ENCODE data around the gene TRIP13.

Gene TRIP13

DNA sequence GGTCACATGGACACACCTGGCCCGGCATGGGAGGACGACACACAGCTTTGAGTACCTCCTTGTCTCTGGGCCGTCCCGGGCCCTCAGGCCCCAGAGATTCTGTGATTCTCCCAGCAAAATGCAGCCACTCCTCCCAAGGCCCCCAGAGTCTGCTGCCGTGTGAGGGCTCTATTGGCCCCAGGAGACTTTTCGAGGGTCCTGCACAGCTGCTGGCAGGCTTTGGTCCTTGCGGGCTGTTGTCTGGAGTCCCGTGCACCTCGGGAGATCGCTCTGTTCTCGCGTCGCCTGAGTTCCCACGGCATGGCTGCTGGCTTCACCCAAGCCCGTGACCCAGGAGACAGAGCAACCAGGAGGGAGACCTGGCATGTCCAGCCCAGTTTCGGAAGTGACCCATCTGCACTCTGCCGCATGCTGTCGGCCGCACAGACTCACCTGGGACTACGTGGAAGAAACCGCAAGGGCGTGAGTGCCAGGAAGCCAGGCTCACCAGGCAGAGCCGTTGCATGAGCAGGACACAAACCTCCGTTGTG lies 69.1 kb downstream of the TRIP13 start:
- Histone ChIP-seq H3K9ac (ENCODE audit: low read length) (no peak overlapping the region), H2AFZ (ENCODE audit: low read length) (no peak overlapping the region)
- TF ChIP-seq EZH2 (optimal IDR thresholded peaks at IDR 0.05; ENCODE audit: low read depth, low read length) (no peak), EZH2phosphoT487 (IDR thresholded peaks at IDR 0.05; ENCODE audit: low read length) (no peak)
- TF ChIP-seq, protein P1, sequence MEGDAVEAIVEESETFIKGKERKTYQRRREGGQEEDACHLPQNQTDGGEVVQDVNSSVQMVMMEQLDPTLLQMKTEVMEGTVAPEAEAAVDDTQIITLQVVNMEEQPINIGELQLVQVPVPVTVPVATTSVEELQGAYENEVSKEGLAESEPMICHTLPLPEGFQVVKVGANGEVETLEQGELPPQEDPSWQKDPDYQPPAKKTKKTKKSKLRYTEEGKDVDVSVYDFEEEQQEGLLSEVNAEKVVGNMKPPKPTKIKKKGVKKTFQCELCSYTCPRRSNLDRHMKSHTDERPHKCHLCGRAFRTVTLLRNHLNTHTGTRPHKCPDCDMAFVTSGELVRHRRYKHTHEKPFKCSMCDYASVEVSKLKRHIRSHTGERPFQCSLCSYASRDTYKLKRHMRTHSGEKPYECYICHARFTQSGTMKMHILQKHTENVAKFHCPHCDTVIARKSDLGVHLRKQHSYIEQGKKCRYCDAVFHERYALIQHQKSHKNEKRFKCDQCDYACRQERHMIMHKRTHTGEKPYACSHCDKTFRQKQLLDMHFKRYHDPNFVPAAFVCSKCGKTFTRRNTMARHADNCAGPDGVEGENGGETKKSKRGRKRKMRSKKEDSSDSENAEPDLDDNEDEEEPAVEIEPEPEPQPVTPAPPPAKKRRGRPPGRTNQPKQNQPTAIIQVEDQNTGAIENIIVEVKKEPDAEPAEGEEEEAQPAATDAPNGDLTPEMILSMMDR (IDR thresholded peaks at IDR 0.05; ENCODE audit: low read length) = no peak

DNA sequence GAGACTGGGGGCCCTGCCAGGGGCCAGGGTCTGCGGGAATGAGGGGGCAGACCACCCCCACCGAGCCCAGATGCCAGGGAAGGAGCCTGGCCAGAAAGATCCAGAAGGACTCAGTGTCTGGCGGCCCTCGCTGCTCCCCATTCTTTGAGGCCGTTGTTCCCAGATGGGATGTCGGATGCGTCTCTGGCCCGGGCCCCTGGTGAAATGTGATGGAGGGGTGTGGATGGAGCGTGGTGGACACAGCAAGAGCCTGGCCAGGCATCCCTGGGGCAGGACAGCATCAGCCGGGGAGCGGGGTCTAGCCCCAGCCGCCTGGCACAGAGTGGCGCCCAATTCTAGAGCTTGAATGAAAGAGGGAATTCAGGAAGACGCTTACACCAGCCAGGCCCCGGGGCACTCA lies 69.7 kb downstream of the TRIP13 start:
- H3K4me1 ChIP-seq (ENCODE audit: low read length) = peaks cover 37% of the 10 kb centered on the region
- no peak for TF ChIP-seq EZH2 (optimal IDR thresholded peaks at IDR 0.05; ENCODE audit: low read depth, low read length)
- TF ChIP-seq EZH2phosphoT487 (IDR thresholded peaks at IDR 0.05; ENCODE audit: low read length) = no peak
- TF ChIP-seq, protein P1 (IDR thresholded peaks at IDR 0.05; ENCODE audit: low read length) = no peak
- H3K9ac ChIP-seq (ENCODE audit: low read length) = no peak overlapping the region
- peaks cover 26% of the 10 kb centered on the region; the same call in 1 of the 2 replicates for H3F3A ChIP-seq (ENCODE audit: insufficient read depth, low read length)
- H3K27ac ChIP-seq (ENCODE audit: low read length) = peak overlapping the region; percentile 93; the same call in 1 of the 2 replicates
- DNase-seq = no peak
- H2AFZ ChIP-seq (ENCODE audit: low read length) = no peak overlapping the region
- H3K27me3 ChIP-seq (replicated peaks; ENCODE audit: insufficient read depth, low read length) = peaks cover 22% of the 10 kb centered on the region
- H3K9me2 ChIP-seq (replicated peaks; ENCODE audit: insufficient read depth, low read length) = no peaks in the 10 kb centered on the region
- no peak overlapping the region for H3K4me3 ChIP-seq (ENCODE audit: low read length)
- no peaks in the 10 kb centered on the region for H3K36me3 ChIP-seq (replicated peaks; ENCODE audit: insufficient read depth, low read length)
- H4K20me1 ChIP-seq (ENCODE audit: insufficient read depth, low read length) = no peaks in the 10 kb centered on the region
- no peaks in the 10 kb centered on the region for H3K9me3 ChIP-seq (replicated peaks; ENCODE audit: insufficient read depth, low read length)
- H3K4me2 ChIP-seq (ENCODE audit: low read depth, low read length) = no peak overlapping the region
- no peaks in the 10 kb centered on the region for H3K79me2 ChIP-seq (ENCODE audit: low read length)

More for the DNA sequence above, 69.1 kb downstream of the TRIP13 start:
- Histone ChIP-seq H4K20me1 (ENCODE audit: insufficient read depth, low read length) (no peaks in the 10 kb centered on the region), H3K4me2 (ENCODE audit: low read depth, low read length) (no peak overlapping the region), H3K9me2 (replicated peaks; ENCODE audit: insufficient read depth, low read length) (no peaks in the 10 kb centered on the region), H3K27me3 (replicated peaks; ENCODE audit: insufficient read depth, low read length) (peaks cover 22% of the 10 kb centered on the region), H3K27ac (ENCODE audit: low read length) (no peak overlapping the region), H3K4me3 (ENCODE audit: low read length) (no peak overlapping the region), H3K36me3 (replicated peaks; ENCODE audit: insufficient read depth, low read length) (no peaks in the 10 kb centered on the region), H3K9me3 (replicated peaks; ENCODE audit: insufficient read depth, low read length) (no peaks in the 10 kb centered on the region), H3K79me2 (ENCODE audit: low read length) (no peaks in the 10 kb centered on the region), H3K4me1 (ENCODE audit: low read length) (peaks cover 42% of the 10 kb centered on the region), H3F3A (ENCODE audit: insufficient read depth, low read length) (peaks cover 26% of the 10 kb centered on the region; the same call in 1 of the 2 replicates)
- no peak for DNase-seq

DNA sequence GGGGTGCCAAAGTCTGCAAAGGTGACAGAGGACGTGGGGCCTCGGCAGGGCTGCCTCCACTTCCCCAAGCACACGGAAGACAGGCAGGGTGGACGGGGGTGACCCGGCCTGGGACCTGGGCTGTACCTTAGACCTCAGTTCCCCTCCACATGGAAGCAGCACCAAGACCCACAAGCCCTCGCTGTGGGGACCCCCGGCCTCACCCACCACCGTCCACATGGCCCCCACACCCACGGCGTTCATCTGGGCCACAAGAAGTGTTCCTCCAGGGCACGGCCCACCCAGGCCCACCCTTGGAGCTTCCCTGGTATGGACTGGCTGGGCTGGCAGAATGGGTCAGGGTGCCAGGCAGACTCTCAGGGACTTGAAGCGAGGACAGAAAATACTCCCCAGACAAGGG lies 70.1 kb downstream of the TRIP13 start:
- no peaks in the 10 kb centered on the region for H4K20me1 ChIP-seq (ENCODE audit: insufficient read depth, low read length)
- no peak overlapping the region for H3K4me3 ChIP-seq (ENCODE audit: low read length)
- TF ChIP-seq EZH2phosphoT487 (IDR thresholded peaks at IDR 0.05; ENCODE audit: low read length) (no peak), EZH2 (optimal IDR thresholded peaks at IDR 0.05; ENCODE audit: low read depth, low read length) (no peak)
- TF ChIP-seq, protein P1 (IDR thresholded peaks at IDR 0.05; ENCODE audit: low read length) = no peak
- H3K9ac ChIP-seq (ENCODE audit: low read length) = peak overlapping the region; percentile 51
- no peaks in the 10 kb centered on the region for H3K79me2 ChIP-seq (ENCODE audit: low read length)
- peak overlapping the region; percentile 93 for H3K27ac ChIP-seq (ENCODE audit: low read length)
- no peak for DNase-seq
- H3K9me3 ChIP-seq (replicated peaks; ENCODE audit: insufficient read depth, low read length) = no peaks in the 10 kb centered on the region
- H2AFZ ChIP-seq (ENCODE audit: low read length) = no peak overlapping the region
- no peaks in the 10 kb centered on the region for H3K9me2 ChIP-seq (replicated peaks; ENCODE audit: insufficient read depth, low read length)
- H3K4me2 ChIP-seq (ENCODE audit: low read depth, low read length) = peak overlapping the region; percentile 62; the same call in 1 of the 2 replicates
- H3F3A ChIP-seq (ENCODE audit: insufficient read depth, low read length) = peaks cover 26% of the 10 kb centered on the region; the same call in 1 of the 2 replicates
- no peaks in the 10 kb centered on the region for H3K36me3 ChIP-seq (replicated peaks; ENCODE audit: insufficient read depth, low read length)
- H3K4me1 ChIP-seq (ENCODE audit: low read length) = peaks cover 37% of the 10 kb centered on the region
- H3K27me3 ChIP-seq (replicated peaks; ENCODE audit: insufficient read depth, low read length) = peaks cover 23% of the 10 kb centered on the region

Data from MM.1S (cell line).